Hepatocyte (in vitro differentiated cells): ENCODE data around the gene OPCML.

ENCODE experiments used
- CTCF ChIP-seq: fragments of 200-600 bp; sonication (generic); IDR thresholded peaks from 2 replicates; pipeline ENCODE4 v1.5.1; 2016; ENCODE audit warnings: antibody characterized with exemption, mild to moderate bottlenecking; ENCODE audit not compliant: poor library complexity
- EZH2 ChIP-seq: fragments of 200-600 bp; sonication (generic); IDR thresholded peaks from 2 replicates; pipeline ENCODE4 v1.6.1; 2016; ENCODE audit warnings: antibody characterized with exemption, mild to moderate bottlenecking, borderline replicate concordance
- EZH2phosphoT487 ChIP-seq: fragments of 200-600 bp; sonication (generic); IDR thresholded peaks from one replicate; pipeline ENCODE4 v1.6.1; 2018; ENCODE audit warnings: antibody characterized with exemption, mild to moderate bottlenecking, low read depth, moderate library complexity; ENCODE audit not compliant: unreplicated experiment, severe bottlenecking

GRCh38 chr11:133385781-133386180 lies 146.5 kb downstream of the OPCML start:
- TF ChIP-seq EZH2 (no peak), CTCF (no peak), EZH2phosphoT487 (no peak)
